OCI-LY7 (cell line): ENCODE measurements around the gene KCNQ4. TPM values are rescaled to one million over a fixed set of nuclear protein-coding genes. Genes with fewer than 3 reads are reported as not detected.

Experiments used
- BruUV-seq: library from RNA; stranded (reverse); fragments of 400-500 nt; replicated peaks from 2 replicates; lab custom pipeline; 2021; lab: Mats Ljungman, UMichigan
- CTCF ChIA-PET: fragments of 300-600 bp; sonication (Branson Sonifier 250); formaldehyde crosslinking; loops from one replicate; lab custom pipeline; 2022; ENCODE audit warnings: antibody characterized with exemption; ENCODE audit not compliant: unreplicated experiment; lab: Charles Lee
- POLR2A ChIA-PET: fragments of 300-600 bp; sonication (Branson Sonifier 250); formaldehyde crosslinking; loops from one replicate; lab custom pipeline; 2022; ENCODE audit warnings: antibody characterized with exemption; lab: Charles Lee
- DNase-seq: peaks from one replicate; pipeline ENCODE4 v3.0.0-alpha.2; 2015; ENCODE audit warnings: low spot score
- H2AFZ ChIP-seq: fragments of 200-600 bp; sonication (generic), shearing (Covaris generic); 2 replicates; pipeline ENCODE4 v1.6.1; 2014; ENCODE audit warnings: mild to moderate bottlenecking, antibody characterized with exemption, low read length, moderate library complexity
- H3K27ac ChIP-seq: fragments of 200-600 bp; sonication (generic); 2 replicates; pipeline ENCODE4 v1.5.1; 2014; ENCODE audit warnings: mixed run types, low read depth, mild to moderate bottlenecking, moderate library complexity, low read length, inconsistent platforms; ENCODE audit not compliant: poor library complexity, severe bottlenecking
- H3K36me3 ChIP-seq: fragments of 200-600 bp; sonication (generic); 2 replicates; pipeline ENCODE4 v1.6.1; 2014; ENCODE audit warnings: mild to moderate bottlenecking, antibody characterized with exemption, low read length, moderate library complexity, mixed read lengths; ENCODE audit not compliant: insufficient read depth
- H3K4me1 ChIP-seq: fragments of 200-600 bp; sonication (generic); 2 replicates; pipeline ENCODE4 v1.5.1; 2014; ENCODE audit warnings: mild to moderate bottlenecking, low read length; ENCODE audit not compliant: insufficient read depth, poor library complexity, severe bottlenecking
- H3K4me2 ChIP-seq: fragments of 200-600 bp; sonication (generic); 2 replicates; pipeline ENCODE4 v1.6.1; 2014; ENCODE audit warnings: mild to moderate bottlenecking, low read length
- H3K4me3 ChIP-seq: fragments of 200-600 bp; sonication (generic); 2 replicates; pipeline ENCODE4 v1.5.1; 2014; ENCODE audit warnings: mild to moderate bottlenecking, low read depth, low read length; ENCODE audit not compliant: poor library complexity, severe bottlenecking
- H3K79me2 ChIP-seq: fragments of 200-600 bp; sonication (generic); 2 replicates; pipeline ENCODE4 v1.6.1; 2016; ENCODE audit warnings: low read depth, mild to moderate bottlenecking, low read length, moderate library complexity, mixed read lengths; ENCODE audit not compliant: insufficient read depth
- H3K9me2 ChIP-seq: fragments of 200-600 bp; sonication (generic); 2 replicates; pipeline ENCODE4 v1.6.1; 2016; ENCODE audit warnings: mild to moderate bottlenecking, low read length, mixed read lengths; ENCODE audit not compliant: insufficient read depth
- H3K9me3 ChIP-seq: fragments of 200-600 bp; sonication (generic); 2 replicates; pipeline ENCODE4 v1.6.1; 2014; ENCODE audit warnings: mild to moderate bottlenecking, mixed run types, low read length, mixed read lengths
- H4K20me1 ChIP-seq: fragments of 200-600 bp; sonication (generic); 2 replicates; pipeline ENCODE4 v1.6.1; 2014; ENCODE audit warnings: mild to moderate bottlenecking, antibody characterized with exemption, low read length, moderate library complexity, mixed read lengths; ENCODE audit not compliant: insufficient read depth
- CTCF ChIP-seq: fragments of 200-600 bp; sonication (generic); conservative IDR thresholded peaks from 2 replicates; pipeline ENCODE4 v1.5.1; 2014; ENCODE audit warnings: mild to moderate bottlenecking, antibody characterized with exemption, low read length, moderate library complexity, mixed read lengths
- EZH2phosphoT487 ChIP-seq: fragments of 200-600 bp; sonication (generic); IDR thresholded peaks from 2 replicates; pipeline ENCODE4 v1.6.1; 2018; ENCODE audit warnings: low read depth, borderline replicate concordance, mild to moderate bottlenecking, mixed run types, antibody characterized with exemption, low read length, moderate library complexity, mixed read lengths
- intact Hi-C: fragments of 100-400 bp; cut with micrococcal nuclease; formaldehyde crosslinking; loops from one replicate; pipeline ENCODE4 v1.10.0; 2022; ENCODE audit not compliant: unreplicated experiment
- total RNA-seq, 2 experiments: library from RNA; depleted of rRNA in 1 of 2; stranded (reverse); fragments of >200 nt in 1 of 2; shearing (Covaris generic) in 1 of 2; gene quantifications; 2 replicates each; pipeline ENCODE4 v1.2.3, GENCODE V29; 2014 to 2022

KCNQ4 gene
- total RNA-seq, 2 experiments from 2014 or later, result 0.16 to 0.49 TPM

- Histone ChIP-seq H3K79me2 (no peaks in the 10 kb centered on the region), H3K9me2 (no peaks in the 10 kb centered on the region), H4K20me1 (no peaks in the 10 kb centered on the region), H3K27ac (no peak overlapping the region), H3K36me3 (no peaks in the 10 kb centered on the region), H2AFZ (no peak overlapping the region), H3K9me3 (no peaks in the 10 kb centered on the region), H3K4me3 (no peak overlapping the region), H3K4me1 (peaks cover 3% of the 10 kb centered on the region), H3K4me2 (no peak overlapping the region)
- ChIA-PET POLR2A (no interaction called here), CTCF (no interaction called here)
- intact Hi-C loops, result no loop called here
- TF ChIP-seq CTCF, result no peak
- no peak for TF ChIP-seq EZH2phosphoT487
- DNase-seq, result no peak
- no TSS peak for BruUV-seq
Observed at GRCh38 chr1:40858856-40859416, 75.3 kb downstream of the KCNQ4 start.

- Histone ChIP-seq H3K4me2 (no peak overlapping the region), H3K9me3 (no peaks in the 10 kb centered on the region), H2AFZ (no peak overlapping the region), H3K4me1 (peaks cover 3% of the 10 kb centered on the region), H3K79me2 (no peaks in the 10 kb centered on the region), H3K27ac (no peak overlapping the region), H3K36me3 (no peaks in the 10 kb centered on the region), H3K4me3 (no peak overlapping the region), H4K20me1 (no peaks in the 10 kb centered on the region), H3K9me2 (no peaks in the 10 kb centered on the region)
- DNase-seq, result no peak
- TF ChIP-seq EZH2phosphoT487 (no peak), CTCF (no peak)
- no TSS peak for BruUV-seq
- intact Hi-C loops, result no loop called here
- ChIA-PET CTCF (no interaction called here), POLR2A (interaction anchor here (0.6 kb wide), 1 partner anchor 9 kb away, joined by 3 read pairs; no protein-coding TSS in a partner anchor)
Observed at GRCh38 chr1:40860706-40861223, 77.2 kb downstream of the KCNQ4 start.
